ENCODE results near the gene EIF2B4.
"Not testable (repeated sequence)": the region's sequence is repeated elsewhere in the genome, so short reads cannot be mapped to it uniquely, and the experiment has no call there.

The EIF2B4 gene

GRCh38 chr2:27377618-27378095 lies 7.5 kb upstream of the EIF2B4 start:
- no peak for DNase-seq

- DNase-seq, result no peak
These were observed 6.9 kb upstream of the EIF2B4 start for GRCh38 chr2:27376866-27377617.

- no peak for DNase-seq
These were observed 6.2 kb upstream of the EIF2B4 start for GRCh38 chr2:27376151-27376865.

DNA sequence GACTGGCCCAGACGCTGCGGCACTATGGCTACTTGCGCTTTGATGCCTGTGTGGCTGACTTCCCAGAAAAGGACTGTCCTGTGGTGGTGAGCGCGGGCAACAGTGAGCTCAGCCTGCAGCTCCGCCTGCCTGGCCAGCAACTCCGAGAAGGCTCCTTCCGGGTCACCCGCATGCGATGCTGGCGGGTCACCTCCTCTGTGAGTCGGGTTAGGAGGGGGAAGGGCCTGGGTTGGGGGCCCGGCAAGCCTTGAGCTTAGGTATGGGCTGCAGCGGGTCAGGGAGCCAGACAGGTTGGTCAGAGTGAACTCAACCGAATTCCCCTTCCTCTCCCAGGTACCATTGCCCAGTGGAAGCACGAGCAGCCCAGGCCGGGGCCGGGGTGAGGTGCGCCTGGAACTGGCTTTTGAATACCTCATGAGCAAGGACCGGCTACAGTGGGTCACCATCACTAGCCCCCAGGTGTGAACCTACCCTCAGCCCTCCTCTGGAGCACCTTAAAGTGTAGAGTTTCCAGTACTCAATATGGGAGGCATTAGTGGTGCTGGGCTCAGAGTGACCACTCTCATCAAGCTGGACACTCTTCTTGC lies 5.5 kb upstream of the EIF2B4 start:
- no peak for DNase-seq

DNA sequence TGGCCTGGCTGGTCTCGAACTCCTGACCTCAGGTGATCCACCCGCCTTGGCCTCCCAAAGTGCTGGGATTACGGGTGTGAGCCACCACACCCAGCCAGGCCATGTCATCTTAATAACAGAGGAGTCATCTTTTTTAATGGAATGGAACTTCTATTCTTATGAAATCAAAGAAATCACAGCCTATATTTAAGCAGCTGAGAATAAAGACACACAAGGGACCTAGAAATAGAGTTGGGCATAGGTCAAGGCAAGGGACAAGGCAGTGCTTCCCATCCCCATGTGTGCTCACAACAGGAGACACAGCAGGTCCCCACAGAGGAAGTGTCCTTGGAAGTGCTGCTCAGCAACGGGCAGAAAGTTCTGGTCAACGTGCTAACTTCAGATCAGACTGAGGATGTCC lies 3.4 kb upstream of the EIF2B4 start:
- no peak for DNase-seq

DNA sequence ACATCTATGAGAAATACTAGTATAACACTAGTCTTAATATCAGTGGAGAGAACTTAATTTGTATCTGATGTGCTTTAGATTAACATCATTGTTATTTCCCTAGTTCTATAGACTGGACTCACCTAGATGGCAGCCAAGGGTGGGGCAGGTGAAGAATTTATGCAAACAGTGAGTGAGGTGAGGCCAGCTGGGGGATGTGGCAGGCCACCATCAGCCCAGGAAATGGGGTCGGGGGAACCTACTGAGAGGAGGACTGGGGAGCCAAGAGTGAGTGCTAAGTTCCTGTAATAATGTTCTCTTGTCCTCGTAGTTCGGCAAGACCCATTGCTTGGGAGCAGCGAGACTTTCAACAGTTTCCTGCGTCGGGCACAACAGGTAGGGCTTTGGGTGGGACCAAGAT lies 2.8 kb upstream of the EIF2B4 start:
- no peak for DNase-seq

DNA sequence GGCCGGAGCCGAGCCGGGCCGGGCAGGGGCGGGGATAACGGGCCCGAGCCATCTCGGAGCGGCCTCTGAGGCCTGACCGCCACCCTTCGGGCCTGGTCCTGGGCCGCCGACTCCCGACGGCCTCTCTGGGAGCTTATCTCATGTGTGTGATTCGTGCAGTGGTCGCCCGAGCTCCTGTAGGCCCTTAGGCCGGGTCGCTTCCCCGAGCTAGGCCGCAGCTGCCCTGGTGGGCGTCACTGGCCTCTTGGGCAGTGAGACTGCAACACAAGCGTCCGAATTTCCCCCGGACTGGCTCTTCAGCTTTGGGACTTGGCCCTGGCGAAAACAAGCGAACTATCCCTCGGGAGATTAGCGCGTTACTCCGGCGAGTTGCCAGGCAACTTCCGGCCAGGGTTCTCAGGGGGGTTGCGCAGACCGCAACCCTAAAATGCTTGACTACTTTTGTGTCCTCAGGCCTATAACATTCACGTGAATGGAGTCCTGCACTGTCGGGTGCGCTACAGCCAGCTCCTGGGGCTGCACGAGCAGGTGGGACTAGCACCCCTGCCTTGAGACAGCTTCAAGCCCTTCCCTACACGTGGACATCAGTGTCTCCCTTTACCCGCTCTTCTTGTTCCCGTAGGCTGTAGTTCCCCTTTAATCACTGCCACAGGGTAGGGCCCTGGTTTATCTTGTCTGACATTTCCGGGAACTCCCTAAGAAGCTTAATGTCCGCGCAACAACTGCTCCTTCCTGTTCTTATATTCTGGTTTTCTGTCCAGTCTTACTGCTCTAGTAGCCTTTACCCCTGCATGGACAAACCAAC lies 880 bp upstream of the EIF2B4 start:
- DNase-seq, result no peak

DNA sequence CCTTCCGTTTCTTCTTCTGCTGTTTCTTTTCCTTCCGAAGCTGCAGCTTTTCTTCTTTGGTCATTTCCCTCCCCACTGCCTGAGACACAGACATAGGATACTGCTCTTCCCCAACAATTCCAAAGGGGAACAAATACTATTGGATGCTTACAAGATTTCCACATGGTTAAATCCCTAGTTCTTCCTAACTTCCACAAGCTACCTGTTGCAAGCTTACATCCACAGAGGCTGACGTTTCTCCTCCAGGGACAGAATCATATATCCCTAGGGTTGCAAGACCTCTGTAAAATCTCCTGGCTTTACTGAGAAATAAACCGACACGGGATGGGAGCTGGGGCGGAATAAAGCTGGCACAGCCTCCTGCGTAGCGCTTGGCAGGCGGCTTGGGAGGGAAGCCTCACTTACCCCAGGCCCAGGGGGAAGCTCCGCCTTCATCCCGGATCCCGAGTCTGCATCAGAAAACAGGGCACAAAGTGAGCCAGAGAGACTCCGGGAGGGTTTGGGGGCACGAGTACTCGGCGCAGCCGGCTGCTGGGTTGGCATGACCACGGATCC lies 590 bp downstream of the EIF2B4 start:
- no peak for DNase-seq

DNA sequence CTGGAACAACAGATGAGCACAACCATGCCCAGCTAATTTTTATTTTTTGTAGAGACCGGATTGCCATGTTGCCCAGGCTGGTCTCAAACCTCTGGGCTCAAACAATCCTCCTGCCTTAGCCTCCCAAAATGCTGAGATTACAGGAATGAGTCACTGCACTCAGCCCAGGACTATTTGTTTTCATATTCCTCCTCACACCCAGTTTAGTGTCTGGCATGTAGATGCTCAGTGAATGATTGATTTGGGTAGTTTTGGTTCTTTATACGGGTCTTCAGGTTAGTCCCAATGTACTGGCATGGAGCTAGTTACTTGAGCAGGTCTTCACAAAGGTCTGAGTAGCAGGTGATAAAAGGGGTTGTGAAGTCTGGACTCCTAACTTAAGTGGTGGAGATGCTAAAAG lies 6.2 kb downstream of the EIF2B4 start:
- no peak for DNase-seq

DNA sequence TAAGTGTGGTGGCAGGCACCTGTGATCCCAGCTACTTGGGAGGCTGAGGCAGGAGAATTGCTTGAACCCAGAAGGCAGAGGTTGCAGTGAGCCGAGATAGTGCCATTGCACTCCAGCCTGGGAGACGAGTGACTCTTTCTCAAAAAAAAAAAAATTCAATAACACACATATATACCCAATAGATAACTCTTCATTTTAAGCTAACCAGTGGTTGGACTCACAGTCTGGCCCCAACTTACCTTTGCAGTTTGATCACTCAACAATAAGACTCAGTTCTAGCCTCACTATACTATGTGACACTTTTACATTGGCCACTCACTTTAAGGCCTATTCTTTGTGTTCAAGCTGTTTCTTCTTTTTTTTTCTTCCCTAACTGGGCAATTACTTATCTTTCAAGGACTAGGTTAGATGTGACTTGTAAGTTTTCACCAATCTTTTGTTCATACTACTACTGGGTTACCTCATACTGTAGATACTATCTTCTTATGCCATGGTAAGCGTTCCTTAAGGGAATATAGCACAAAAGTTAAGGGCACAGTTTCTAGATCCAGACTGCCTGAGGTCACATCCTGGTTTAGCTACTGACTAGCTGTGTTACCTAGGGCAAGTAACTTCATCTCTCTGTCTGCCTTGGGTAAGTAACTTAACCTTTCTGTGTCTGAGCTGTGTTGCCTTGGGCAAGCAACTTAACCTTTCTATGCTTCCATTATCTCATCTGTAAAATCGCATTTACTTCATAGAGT lies 7.3 kb downstream of the EIF2B4 start:
- DNase-seq, result no peak

- DNase-seq, result peak; percentile 94
These were observed 13.6 kb downstream of the EIF2B4 start, which contains the start of gene GTF3C2 for GRCh38 chr2:27356382-27357181. Gene GTF3C2, minus strand, starts transcription at chr2:27356764. Its CDS starts 13,210 bp downstream, at chr2:27343554.

DNA sequence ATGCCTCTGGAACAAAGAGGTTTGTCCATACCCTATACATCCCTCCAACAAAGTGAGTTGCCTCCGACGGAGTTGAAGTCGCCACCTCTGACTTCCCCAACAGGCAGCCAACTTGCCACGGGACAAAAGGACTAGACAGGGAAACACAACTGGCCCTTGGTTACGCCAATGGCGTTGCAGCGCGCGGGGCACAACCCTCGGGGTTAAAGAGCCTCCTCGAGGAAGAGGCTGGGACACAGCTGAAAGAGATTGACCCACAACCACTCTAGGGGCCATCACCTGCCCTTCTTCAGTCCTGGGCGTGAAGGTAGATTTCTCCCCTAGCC lies 14.1 kb downstream of the EIF2B4 start:
- DNase-seq, result no peak

DNA sequence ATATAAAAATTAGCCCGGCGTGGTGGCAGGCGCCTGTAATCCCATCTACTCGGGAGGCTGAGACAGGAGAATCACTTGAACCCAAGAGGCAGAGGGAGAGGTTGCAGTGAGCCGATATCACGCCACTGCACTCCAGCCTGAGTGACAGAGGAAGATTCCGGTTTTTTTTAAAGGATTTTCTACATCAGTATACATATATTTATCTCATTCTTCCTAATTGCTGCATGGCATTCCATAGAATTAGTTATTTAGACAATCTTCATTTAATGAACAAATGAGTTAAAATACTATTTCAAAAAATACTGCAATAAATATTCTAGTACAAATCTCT lies 15.6 kb downstream of the EIF2B4 start:
- DNase-seq, result no peak

DNA sequence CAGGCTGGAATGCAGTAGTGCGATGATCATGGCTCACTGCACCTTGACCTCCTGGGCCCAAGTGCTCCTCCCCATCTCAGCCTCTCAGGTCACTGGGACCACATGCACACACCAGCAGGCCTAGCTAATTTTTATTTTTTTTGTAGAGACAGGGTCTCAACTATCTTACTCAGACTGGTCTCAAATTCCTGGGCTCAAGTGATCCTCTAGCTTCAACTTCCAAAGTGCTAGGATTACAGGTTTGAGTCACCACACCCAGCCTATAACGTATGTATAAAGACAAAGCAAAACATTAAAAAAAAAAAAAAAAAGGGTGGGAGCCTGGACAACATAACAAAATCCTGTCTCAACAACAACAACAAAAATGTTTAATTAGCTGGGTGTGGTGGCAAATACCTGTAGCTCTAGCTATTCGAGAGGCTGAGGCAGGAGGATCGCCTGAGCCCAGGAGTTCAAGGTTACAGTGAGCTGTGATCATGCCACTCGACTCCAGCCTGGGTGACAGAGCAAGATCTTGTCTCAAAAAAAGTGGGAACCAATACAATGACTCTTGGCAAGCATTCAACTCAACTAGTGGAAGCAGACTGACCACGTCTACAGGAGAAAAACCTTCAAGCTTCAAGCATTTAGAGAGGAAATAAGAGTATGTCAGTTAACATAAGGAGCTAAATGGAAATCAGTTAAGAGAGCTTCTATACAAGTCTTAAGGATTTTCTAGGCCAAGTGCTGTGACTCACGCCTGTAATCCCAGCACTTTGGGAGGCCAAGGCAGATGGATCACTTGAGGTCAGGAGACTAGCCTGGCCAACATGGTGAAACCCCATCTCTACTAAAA lies 16.2 kb downstream of the EIF2B4 start:
- no peak for DNase-seq

DNA sequence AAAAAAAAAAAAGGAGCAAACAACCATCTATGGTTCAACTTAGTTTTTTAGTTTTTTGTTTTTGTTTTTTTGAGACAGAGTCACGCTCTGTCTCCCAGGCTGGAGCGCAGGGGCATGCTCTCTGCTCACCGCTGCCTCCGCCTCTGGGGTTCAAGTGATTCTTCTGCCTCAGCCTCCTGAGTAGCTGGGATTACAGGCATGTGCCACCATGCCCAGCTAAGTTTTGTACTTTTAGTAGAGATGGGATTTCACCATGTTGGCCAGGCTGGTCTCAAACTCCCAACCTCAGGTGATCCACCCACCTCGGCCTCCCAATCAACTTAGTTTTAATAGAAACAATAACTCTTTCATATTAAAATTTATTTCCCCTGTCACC lies 16.8 kb downstream of the EIF2B4 start:
- DNase-seq, result not testable (repeated sequence)

GRCh38 chr2:27351802-27352598 lies 18.1 kb downstream of the EIF2B4 start:
- DNase-seq, result no peak

DNA sequence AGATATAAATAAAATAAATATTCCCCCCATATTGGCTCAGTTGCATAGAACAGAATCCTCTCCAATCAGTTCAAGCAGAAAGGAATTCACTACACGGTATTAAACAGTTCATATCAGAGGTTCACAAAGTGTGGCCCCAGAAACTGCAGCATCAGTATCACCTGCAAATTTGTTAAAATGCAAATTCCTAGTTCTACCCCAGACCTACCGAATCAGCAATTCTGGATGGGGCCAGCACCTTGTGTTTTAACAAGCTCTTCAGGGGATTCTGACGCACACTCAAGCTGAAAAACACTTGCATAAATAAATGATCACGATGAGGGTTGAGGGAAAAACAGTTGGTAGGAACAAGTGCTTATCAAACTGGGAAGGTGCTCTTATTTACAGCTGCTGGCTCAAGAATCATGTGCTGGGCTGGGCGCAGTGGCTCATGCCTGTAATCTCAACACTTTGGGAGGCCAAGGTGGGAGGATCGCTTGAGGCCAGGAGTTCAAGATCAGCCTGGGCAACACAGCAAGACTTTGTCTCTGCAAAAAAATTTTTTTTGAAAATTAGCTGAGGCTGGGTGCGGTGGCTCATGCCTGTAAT lies 19.9 kb downstream of the EIF2B4 start:
- no peak for DNase-seq

DNA sequence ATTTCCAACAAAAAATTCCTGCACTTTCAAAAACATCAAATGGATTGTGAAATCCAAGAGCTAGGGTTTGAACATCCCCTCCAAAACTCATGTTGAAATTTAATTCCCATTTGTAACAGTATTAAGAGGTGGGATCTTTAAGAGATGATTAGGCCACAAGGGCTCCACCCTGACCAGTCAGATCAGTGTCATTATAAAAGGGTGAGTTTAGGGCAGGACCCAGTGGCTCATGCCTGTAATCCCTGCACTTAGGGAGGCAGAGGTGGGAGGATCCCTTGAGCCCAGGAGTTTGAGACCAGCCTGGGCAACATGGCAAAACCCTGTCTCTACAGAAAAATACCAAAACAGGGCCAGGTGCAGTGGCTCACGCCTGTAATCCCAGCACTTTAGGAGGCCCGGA lies 22.5 kb downstream of the EIF2B4 start:
- no peak for DNase-seq

GRCh38 chr2:27336173-27336572 lies 34.0 kb downstream of the EIF2B4 start:
- DNase-seq, result no peak

Data from NCI-H2081 treated with DMSO at 0.1 percent for 48 hours (cell line).